SK-N-SH (cell line): Measurements from ENCODE around the gene PTPN23. TPM values are rescaled to one million over a fixed set of nuclear protein-coding genes. Genes with fewer than 3 reads are reported as not detected.

Source experiments
- CTCF ChIA-PET: fragments of 300-600, 350-600 bp; formaldehyde crosslinking; extraction: SDS; loops from one replicate; lab custom pipeline; 2021; lab: Yijun Ruan, JAX
- POLR2A ChIA-PET: fragments of 350-600 bp; sonication (Branson Sonifier 250); formaldehyde crosslinking; extraction: SDS; loops from one replicate; lab custom pipeline; 2020; ENCODE audit warnings: antibody characterized with exemption, inconsistent platforms; lab: Yijun Ruan, JAX
- DNase-seq: peaks from one replicate; pipeline ENCODE4 v3.0.0; 2012
- H2AFZ ChIP-seq: fragments of 200-600 bp; sonication (generic); 2 replicates; pipeline ENCODE4 v1.8.1; 2016; ENCODE audit warnings: antibody characterized with exemption, mild to moderate bottlenecking, low read depth
- H3F3A ChIP-seq: fragments of 200-600 bp; sonication (generic); replicated peaks from 2 replicates; pipeline ENCODE3; 2016; ENCODE audit warnings: antibody characterized with exemption, mild to moderate bottlenecking; ENCODE audit not compliant: insufficient read depth
- H3K27ac ChIP-seq, 2 experiments: fragments of 200-500 bp in 1 of 2; fragments of 200-600 bp in 1 of 2; sonication (Bioruptor generic) in 1 of 2; sonication (generic), shearing (Covaris generic) in 1 of 2; 2 replicates each; pipeline versions ENCODE4 v1.5.1 to v1.6.1; 2014 to 2016; ENCODE audit warnings: low read depth in 2 of 2, inconsistent platforms in 1 of 2, low read length in 1 of 2, mild to moderate bottlenecking in 1 of 2, mixed read lengths in 1 of 2
- H3K27me3 ChIP-seq: fragments of 200-600 bp; sonication (generic), shearing (Covaris generic); 2 replicates; pipeline ENCODE4 v1.6.1; 2016; ENCODE audit warnings: mixed run types; ENCODE audit not compliant: insufficient read depth
- H3K36me3 ChIP-seq, 2 experiments: fragments of 200-500 bp in 1 of 2; fragments of 200-600 bp in 1 of 2; sonication (Bioruptor generic) in 1 of 2; sonication (generic) in 1 of 2; replicated peaks in 1 of 2; 2 replicates each; pipeline versions ENCODE3 to v1.5.1; 2014 to 2016; ENCODE audit warnings: low read length in 1 of 2, mild to moderate bottlenecking in 1 of 2; ENCODE audit not compliant: insufficient read depth in 2 of 2, control insufficient read depth in 1 of 2
- H3K4me1 ChIP-seq, 2 experiments: fragments of 200-500 bp in 1 of 2; fragments of 200-600 bp in 1 of 2; sonication (Bioruptor generic) in 1 of 2; sonication (generic), shearing (Covaris generic) in 1 of 2; 2 replicates each; pipeline versions ENCODE4 v1.5.1 to v1.6.1; 2014 to 2016; ENCODE audit warnings: low read depth in 1 of 2, low read length in 1 of 2, mixed run types in 1 of 2; ENCODE audit not compliant: insufficient read depth in 2 of 2, control insufficient read depth in 1 of 2
- H3K4me2 ChIP-seq: fragments of 200-600 bp; sonication (generic), shearing (Covaris generic); 2 replicates; pipeline ENCODE4 v1.6.1; 2017; ENCODE audit warnings: mixed run types
- H3K4me3 ChIP-seq, 2 experiments: fragments of 200-500 bp in 1 of 2; fragments of 200-600 bp in 1 of 2; sonication (Bioruptor generic) in 1 of 2; sonication (generic), shearing (Covaris generic) in 1 of 2; 2 replicates each; pipeline versions ENCODE4 v1.5.1 to v1.8.1; 2014 to 2016; ENCODE audit warnings: low read depth in 2 of 2, inconsistent platforms in 1 of 2, low read length in 1 of 2, mild to moderate bottlenecking in 1 of 2, mixed read lengths in 1 of 2, moderate library complexity in 1 of 2
- H3K79me2 ChIP-seq: fragments of 200-600 bp; sonication (generic); 2 replicates; pipeline ENCODE4 v1.8.1; 2017; ENCODE audit warnings: mild to moderate bottlenecking; ENCODE audit not compliant: insufficient read depth
- H3K9ac ChIP-seq: fragments of 200-600 bp; sonication (generic); 2 replicates; pipeline ENCODE4 v1.6.1; 2017; ENCODE audit warnings: mixed run types
- H3K9me2 ChIP-seq: fragments of 200-600 bp; sonication (generic); 2 replicates; pipeline ENCODE4 v1.6.1; 2017; ENCODE audit warnings: mixed run types
- H3K9me3 ChIP-seq: fragments of 200-600 bp; sonication (generic); 2 replicates; pipeline ENCODE4 v1.6.1; 2017; ENCODE audit warnings: mixed run types, mild to moderate bottlenecking, moderate library complexity
- H4K20me1 ChIP-seq: fragments of 200-600 bp; sonication (generic); 2 replicates; pipeline ENCODE4 v1.6.1; 2017; ENCODE audit warnings: mild to moderate bottlenecking, mixed run types; ENCODE audit not compliant: insufficient read depth
- FOSL2 ChIP-seq: IDR thresholded peaks from 2 replicates; pipeline ENCODE4 v1.4.0; 2012; ENCODE audit warnings: low read depth, mild to moderate bottlenecking, moderate library complexity, borderline replicate concordance
- FOXM1 ChIP-seq: IDR thresholded peaks from 2 replicates; pipeline ENCODE4 v1.4.0; 2012; ENCODE audit warnings: low read depth, mild to moderate bottlenecking
- GABPA ChIP-seq: IDR thresholded peaks from 2 replicates; pipeline ENCODE4 v1.4.0; 2012; ENCODE audit warnings: low read depth, mild to moderate bottlenecking
- GATA2 ChIP-seq: sonication (generic); formaldehyde crosslinking; IDR thresholded peaks from 2 replicates; pipeline ENCODE4 v1.5.0; 2020; ENCODE audit warnings: mild to moderate bottlenecking, missing genetic modification reagents
- NRF1 ChIP-seq: IDR thresholded peaks from 2 replicates; pipeline ENCODE4 v1.6.1; 2012; ENCODE audit warnings: low read depth, mild to moderate bottlenecking, low read length
- POLR2AphosphoS5 ChIP-seq: IDR thresholded peaks from 2 replicates; pipeline ENCODE4 v1.6.1; 2012; ENCODE audit warnings: low read depth, low read length
- RAD21 ChIP-seq: IDR thresholded peaks from 2 replicates; pipeline ENCODE4 v1.6.1; 2012; ENCODE audit warnings: mild to moderate bottlenecking, low read length
- RFX5 ChIP-seq: IDR thresholded peaks from 2 replicates; pipeline ENCODE4 v1.6.1; 2012; ENCODE audit warnings: mild to moderate bottlenecking, improper control_type of control experiment, low read length
- RXRA ChIP-seq: IDR thresholded peaks from 2 replicates; pipeline ENCODE4 v1.4.0; 2012; ENCODE audit warnings: low read depth, mild to moderate bottlenecking, borderline replicate concordance
- SIN3A ChIP-seq: IDR thresholded peaks from 2 replicates; pipeline ENCODE4 v1.6.1; 2012; ENCODE audit warnings: low read depth, mild to moderate bottlenecking, low read length, moderate library complexity, borderline replicate concordance
- SMC3 ChIP-seq: IDR thresholded peaks from 2 replicates; pipeline ENCODE4 v1.6.1; 2012; ENCODE audit warnings: low read depth, low read length, improper control_type of control experiment
- TCF12 ChIP-seq: IDR thresholded peaks from 2 replicates; pipeline ENCODE4 v1.4.0; 2012
- TEAD4 ChIP-seq: IDR thresholded peaks from 2 replicates; pipeline ENCODE4 v1.4.0; 2012; ENCODE audit warnings: mild to moderate bottlenecking, borderline replicate concordance; ENCODE audit not compliant: insufficient read depth
- WGBS: methylation state at CpG from one replicate; pipeline ENCODE4 v1.1.6; 2017; ENCODE audit warnings: low lambda C conversion rate; 5-methylcytosine and 5-hydroxymethylcytosine counted together
- polyA plus RNA-seq, 3 experiments: library from polyadenylated mRNA; depleted of rRNA; stranded (reverse); fragments of >200 nt; gene quantifications; 2 replicates each; pipeline ENCODE4 v1.2.3, GENCODE V29; 2012
- TF ChIP-seq, protein P1 (sequence below): IDR thresholded peaks from 2 replicates; pipeline ENCODE4 v1.4.0; 2012; ENCODE audit warnings: low read depth, borderline replicate concordance
- TF ChIP-seq, protein P2 (sequence below): fragments of 150-350 bp; IDR thresholded peaks from 2 replicates; pipeline ENCODE4 v1.6.1; 2017; ENCODE audit warnings: antibody characterized with exemption, low read length, low read depth, borderline replicate concordance
- TF ChIP-seq, protein P3 (sequence below): IDR thresholded peaks from 2 replicates; pipeline ENCODE4; 2012
- TF ChIP-seq, protein P4 (sequence below): IDR thresholded peaks from 2 replicates; pipeline ENCODE4 v1.6.1; 2012; ENCODE audit warnings: mild to moderate bottlenecking, low read depth, low read length, moderate library complexity

Gene PTPN23
- polyA plus RNA-seq, 1 of the 3 experiments (the other 2 are of a cell fraction) = 10.9 TPM

DNA sequence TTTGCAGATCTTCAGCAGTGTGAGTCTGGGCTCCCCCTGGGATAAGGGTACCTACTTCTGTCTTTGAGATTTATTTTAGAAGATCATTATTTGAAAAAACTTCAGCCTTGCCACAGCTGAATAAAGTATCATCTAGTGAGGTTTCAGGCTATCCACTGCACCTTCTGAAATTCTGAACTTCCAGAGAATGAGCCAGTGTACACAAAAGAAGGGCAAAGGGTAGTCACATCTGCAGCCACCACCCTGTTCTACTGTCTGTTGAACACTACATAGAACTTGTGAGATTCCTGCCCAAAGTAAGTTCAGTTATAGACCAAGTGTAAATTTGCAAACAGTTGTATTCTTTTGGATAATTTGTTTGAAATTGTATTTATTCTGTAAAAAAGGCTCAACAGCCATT, 38.0 kb upstream of the PTPN23 start:
- H2AFZ ChIP-seq = no peak overlapping the region
- H3K9ac ChIP-seq = no peak overlapping the region
- H3K36me3 ChIP-seq = peaks cover 14 to 45% of the 10 kb centered on the region in 2 experiments
- H3K9me2 ChIP-seq = no peaks in the 10 kb centered on the region
- no peaks in the 10 kb centered on the region for H3K79me2 ChIP-seq
- ChIA-PET POLR2A (interaction anchor here (0.6 kb wide), 1 partner anchor 18 kb away, joined by 3 read pairs; no protein-coding TSS in a partner anchor), CTCF (no interaction called here)
- no peaks in the 10 kb centered on the region for H4K20me1 ChIP-seq
- no peak overlapping the region for H3K27ac ChIP-seq
- no peaks in the 10 kb centered on the region for H3K4me1 ChIP-seq
- H3K4me3 ChIP-seq = no peak overlapping the region
- no peaks in the 10 kb centered on the region for H3K27me3 ChIP-seq
- H3K4me2 ChIP-seq = no peak overlapping the region
- no peak for TF ChIP-seq POLR2AphosphoS5
- TF ChIP-seq SMC3 = no peak
- H3F3A ChIP-seq = no peaks in the 10 kb centered on the region
- no peaks in the 10 kb centered on the region for H3K9me3 ChIP-seq
- no peak for DNase-seq

DNA sequence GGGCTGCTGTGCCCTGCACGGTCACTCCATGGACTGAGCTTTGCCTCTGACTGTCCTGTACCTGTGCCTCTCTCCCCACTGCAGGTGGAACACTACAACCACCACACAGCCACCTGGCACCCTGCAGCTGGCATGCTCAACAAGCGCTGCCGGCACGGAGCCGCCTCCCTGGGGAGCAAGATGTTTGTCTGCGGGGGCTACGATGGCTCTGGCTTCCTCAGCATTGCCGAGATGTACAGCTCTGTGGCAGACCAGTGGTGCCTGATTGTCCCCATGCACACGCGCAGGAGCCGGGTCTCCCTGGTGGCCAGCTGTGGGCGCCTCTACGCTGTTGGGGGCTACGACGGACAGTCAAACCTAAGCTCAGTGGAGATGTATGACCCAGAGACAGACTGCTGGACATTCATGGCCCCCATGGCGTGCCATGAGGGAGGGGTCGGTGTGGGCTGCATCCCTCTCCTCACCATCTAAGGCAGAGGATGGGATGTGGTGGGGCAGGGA, 37.3 kb upstream of the PTPN23 start:
- H3K27me3 ChIP-seq = no peaks in the 10 kb centered on the region
- H3K36me3 ChIP-seq = peaks cover 14 to 40% of the 10 kb centered on the region in 2 experiments
- no peaks in the 10 kb centered on the region for H3K9me3 ChIP-seq
- H3K27ac ChIP-seq = no peak overlapping the region
- 100% methylated on average over 8 of the region's 17 CpGs for WGBS
- no peak overlapping the region for H3K4me2 ChIP-seq
- TF ChIP-seq TEAD4 (no peak), RFX5 (no peak), SIN3A (no peak), RAD21 (no peak), FOXM1 (no peak), GABPA (no peak), POLR2AphosphoS5 (no peak), NRF1 (no peak), GATA2 (CRISPR knock-in tag) (no peak), RXRA (no peak), TCF12 (no peak), FOSL2 (no peak)
- TF ChIP-seq, protein P1, sequence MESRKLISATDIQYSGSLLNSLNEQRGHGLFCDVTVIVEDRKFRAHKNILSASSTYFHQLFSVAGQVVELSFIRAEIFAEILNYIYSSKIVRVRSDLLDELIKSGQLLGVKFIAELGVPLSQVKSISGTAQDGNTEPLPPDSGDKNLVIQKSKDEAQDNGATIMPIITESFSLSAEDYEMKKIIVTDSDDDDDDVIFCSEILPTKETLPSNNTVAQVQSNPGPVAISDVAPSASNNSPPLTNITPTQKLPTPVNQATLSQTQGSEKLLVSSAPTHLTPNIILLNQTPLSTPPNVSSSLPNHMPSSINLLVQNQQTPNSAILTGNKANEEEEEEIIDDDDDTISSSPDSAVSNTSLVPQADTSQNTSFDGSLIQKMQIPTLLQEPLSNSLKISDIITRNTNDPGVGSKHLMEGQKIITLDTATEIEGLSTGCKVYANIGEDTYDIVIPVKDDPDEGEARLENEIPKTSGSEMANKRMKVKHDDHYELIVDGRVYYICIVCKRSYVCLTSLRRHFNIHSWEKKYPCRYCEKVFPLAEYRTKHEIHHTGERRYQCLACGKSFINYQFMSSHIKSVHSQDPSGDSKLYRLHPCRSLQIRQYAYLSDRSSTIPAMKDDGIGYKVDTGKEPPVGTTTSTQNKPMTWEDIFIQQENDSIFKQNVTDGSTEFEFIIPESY = no peak
- TF ChIP-seq, protein P2, sequence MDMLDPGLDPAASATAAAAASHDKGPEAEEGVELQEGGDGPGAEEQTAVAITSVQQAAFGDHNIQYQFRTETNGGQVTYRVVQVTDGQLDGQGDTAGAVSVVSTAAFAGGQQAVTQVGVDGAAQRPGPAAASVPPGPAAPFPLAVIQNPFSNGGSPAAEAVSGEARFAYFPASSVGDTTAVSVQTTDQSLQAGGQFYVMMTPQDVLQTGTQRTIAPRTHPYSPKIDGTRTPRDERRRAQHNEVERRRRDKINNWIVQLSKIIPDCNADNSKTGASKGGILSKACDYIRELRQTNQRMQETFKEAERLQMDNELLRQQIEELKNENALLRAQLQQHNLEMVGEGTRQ = no peak
- TF ChIP-seq, protein P3, sequence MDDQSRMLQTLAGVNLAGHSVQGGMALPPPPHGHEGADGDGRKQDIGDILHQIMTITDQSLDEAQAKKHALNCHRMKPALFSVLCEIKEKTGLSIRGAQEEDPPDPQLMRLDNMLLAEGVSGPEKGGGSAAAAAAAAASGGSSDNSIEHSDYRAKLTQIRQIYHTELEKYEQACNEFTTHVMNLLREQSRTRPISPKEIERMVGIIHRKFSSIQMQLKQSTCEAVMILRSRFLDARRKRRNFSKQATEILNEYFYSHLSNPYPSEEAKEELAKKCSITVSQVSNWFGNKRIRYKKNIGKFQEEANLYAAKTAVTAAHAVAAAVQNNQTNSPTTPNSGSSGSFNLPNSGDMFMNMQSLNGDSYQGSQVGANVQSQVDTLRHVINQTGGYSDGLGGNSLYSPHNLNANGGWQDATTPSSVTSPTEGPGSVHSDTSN = no peak
- TF ChIP-seq, protein P4, sequence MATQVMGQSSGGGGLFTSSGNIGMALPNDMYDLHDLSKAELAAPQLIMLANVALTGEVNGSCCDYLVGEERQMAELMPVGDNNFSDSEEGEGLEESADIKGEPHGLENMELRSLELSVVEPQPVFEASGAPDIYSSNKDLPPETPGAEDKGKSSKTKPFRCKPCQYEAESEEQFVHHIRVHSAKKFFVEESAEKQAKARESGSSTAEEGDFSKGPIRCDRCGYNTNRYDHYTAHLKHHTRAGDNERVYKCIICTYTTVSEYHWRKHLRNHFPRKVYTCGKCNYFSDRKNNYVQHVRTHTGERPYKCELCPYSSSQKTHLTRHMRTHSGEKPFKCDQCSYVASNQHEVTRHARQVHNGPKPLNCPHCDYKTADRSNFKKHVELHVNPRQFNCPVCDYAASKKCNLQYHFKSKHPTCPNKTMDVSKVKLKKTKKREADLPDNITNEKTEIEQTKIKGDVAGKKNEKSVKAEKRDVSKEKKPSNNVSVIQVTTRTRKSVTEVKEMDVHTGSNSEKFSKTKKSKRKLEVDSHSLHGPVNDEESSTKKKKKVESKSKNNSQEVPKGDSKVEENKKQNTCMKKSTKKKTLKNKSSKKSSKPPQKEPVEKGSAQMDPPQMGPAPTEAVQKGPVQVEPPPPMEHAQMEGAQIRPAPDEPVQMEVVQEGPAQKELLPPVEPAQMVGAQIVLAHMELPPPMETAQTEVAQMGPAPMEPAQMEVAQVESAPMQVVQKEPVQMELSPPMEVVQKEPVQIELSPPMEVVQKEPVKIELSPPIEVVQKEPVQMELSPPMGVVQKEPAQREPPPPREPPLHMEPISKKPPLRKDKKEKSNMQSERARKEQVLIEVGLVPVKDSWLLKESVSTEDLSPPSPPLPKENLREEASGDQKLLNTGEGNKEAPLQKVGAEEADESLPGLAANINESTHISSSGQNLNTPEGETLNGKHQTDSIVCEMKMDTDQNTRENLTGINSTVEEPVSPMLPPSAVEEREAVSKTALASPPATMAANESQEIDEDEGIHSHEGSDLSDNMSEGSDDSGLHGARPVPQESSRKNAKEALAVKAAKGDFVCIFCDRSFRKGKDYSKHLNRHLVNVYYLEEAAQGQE = no peak
- H4K20me1 ChIP-seq = no peaks in the 10 kb centered on the region
- CTCF ChIA-PET = interaction anchor here (0.8 to 1.3 kb wide), 2 partner anchors 8 to 19 kb away, joined by 3 read pairs; no protein-coding TSS in a partner anchor
- H3K4me3 ChIP-seq = no peak overlapping the region
- POLR2A ChIA-PET = no interaction called here
- no peaks in the 10 kb centered on the region for H3K4me1 ChIP-seq
- H3K9ac ChIP-seq = no peak overlapping the region
- DNase-seq = no peak
- H2AFZ ChIP-seq = no peak overlapping the region
- H3K79me2 ChIP-seq = no peaks in the 10 kb centered on the region
- no peaks in the 10 kb centered on the region for H3F3A ChIP-seq
- no peaks in the 10 kb centered on the region for H3K9me2 ChIP-seq
